OCI-LY7 (cell line): ENCODE measurements around the gene NDUFS6. TPM values are rescaled to one million over a fixed set of nuclear protein-coding genes. Genes with fewer than 3 reads are reported as not detected.

Source experiments
- BruUV-seq: library from RNA; stranded (reverse); fragments of 400-500 nt; replicated peaks from 2 replicates; lab custom pipeline; 2021; lab: Mats Ljungman, UMichigan
- CTCF ChIA-PET: fragments of 300-600 bp; sonication (Branson Sonifier 250); formaldehyde crosslinking; loops from one replicate; lab custom pipeline; 2022; ENCODE audit warnings: antibody characterized with exemption; ENCODE audit not compliant: unreplicated experiment; lab: Charles Lee
- POLR2A ChIA-PET: fragments of 300-600 bp; sonication (Branson Sonifier 250); formaldehyde crosslinking; loops from one replicate; lab custom pipeline; 2022; ENCODE audit warnings: antibody characterized with exemption; lab: Charles Lee
- DNase-seq: peaks from one replicate; pipeline ENCODE4 v3.0.0-alpha.2; 2015; ENCODE audit warnings: low spot score
- H2AFZ ChIP-seq: fragments of 200-600 bp; sonication (generic), shearing (Covaris generic); 2 replicates; pipeline ENCODE4 v1.6.1; 2014; ENCODE audit warnings: mild to moderate bottlenecking, antibody characterized with exemption, low read length, moderate library complexity
- H3K27ac ChIP-seq: fragments of 200-600 bp; sonication (generic); 2 replicates; pipeline ENCODE4 v1.5.1; 2014; ENCODE audit warnings: mixed run types, low read depth, mild to moderate bottlenecking, moderate library complexity, low read length, inconsistent platforms; ENCODE audit not compliant: poor library complexity, severe bottlenecking
- H3K36me3 ChIP-seq: fragments of 200-600 bp; sonication (generic); 2 replicates; pipeline ENCODE4 v1.6.1; 2014; ENCODE audit warnings: mild to moderate bottlenecking, antibody characterized with exemption, low read length, moderate library complexity, mixed read lengths; ENCODE audit not compliant: insufficient read depth
- H3K4me1 ChIP-seq: fragments of 200-600 bp; sonication (generic); 2 replicates; pipeline ENCODE4 v1.5.1; 2014; ENCODE audit warnings: mild to moderate bottlenecking, low read length; ENCODE audit not compliant: insufficient read depth, poor library complexity, severe bottlenecking
- H3K4me2 ChIP-seq: fragments of 200-600 bp; sonication (generic); 2 replicates; pipeline ENCODE4 v1.6.1; 2014; ENCODE audit warnings: mild to moderate bottlenecking, low read length
- H3K4me3 ChIP-seq: fragments of 200-600 bp; sonication (generic); 2 replicates; pipeline ENCODE4 v1.5.1; 2014; ENCODE audit warnings: mild to moderate bottlenecking, low read depth, low read length; ENCODE audit not compliant: poor library complexity, severe bottlenecking
- H3K79me2 ChIP-seq: fragments of 200-600 bp; sonication (generic); 2 replicates; pipeline ENCODE4 v1.6.1; 2016; ENCODE audit warnings: low read depth, mild to moderate bottlenecking, low read length, moderate library complexity, mixed read lengths; ENCODE audit not compliant: insufficient read depth
- H3K9me2 ChIP-seq: fragments of 200-600 bp; sonication (generic); 2 replicates; pipeline ENCODE4 v1.6.1; 2016; ENCODE audit warnings: mild to moderate bottlenecking, low read length, mixed read lengths; ENCODE audit not compliant: insufficient read depth
- H3K9me3 ChIP-seq: fragments of 200-600 bp; sonication (generic); 2 replicates; pipeline ENCODE4 v1.6.1; 2014; ENCODE audit warnings: mild to moderate bottlenecking, mixed run types, low read length, mixed read lengths
- H4K20me1 ChIP-seq: fragments of 200-600 bp; sonication (generic); 2 replicates; pipeline ENCODE4 v1.6.1; 2014; ENCODE audit warnings: mild to moderate bottlenecking, antibody characterized with exemption, low read length, moderate library complexity, mixed read lengths; ENCODE audit not compliant: insufficient read depth
- EZH2phosphoT487 ChIP-seq: fragments of 200-600 bp; sonication (generic); IDR thresholded peaks from 2 replicates; pipeline ENCODE4 v1.6.1; 2018; ENCODE audit warnings: low read depth, borderline replicate concordance, mild to moderate bottlenecking, mixed run types, antibody characterized with exemption, low read length, moderate library complexity, mixed read lengths
- intact Hi-C: fragments of 100-400 bp; cut with micrococcal nuclease; formaldehyde crosslinking; loops from one replicate; pipeline ENCODE4 v1.10.0; 2022; ENCODE audit not compliant: unreplicated experiment
- total RNA-seq, 2 experiments: library from RNA; depleted of rRNA in 1 of 2; stranded (reverse); fragments of >200 nt in 1 of 2; shearing (Covaris generic) in 1 of 2; gene quantifications; 2 replicates each; pipeline ENCODE4 v1.2.3, GENCODE V29; 2014 to 2022
- TF ChIP-seq, protein P1 (sequence below): fragments of 200-600 bp; sonication (generic); conservative IDR thresholded peaks from 2 replicates; pipeline ENCODE4 v1.5.1; 2014; ENCODE audit warnings: mild to moderate bottlenecking, antibody characterized with exemption, low read length, moderate library complexity, mixed read lengths

NDUFS6 gene
- total RNA-seq, 2 experiments from 2014 or later, result 41.5 to 58.7 TPM

DNA sequence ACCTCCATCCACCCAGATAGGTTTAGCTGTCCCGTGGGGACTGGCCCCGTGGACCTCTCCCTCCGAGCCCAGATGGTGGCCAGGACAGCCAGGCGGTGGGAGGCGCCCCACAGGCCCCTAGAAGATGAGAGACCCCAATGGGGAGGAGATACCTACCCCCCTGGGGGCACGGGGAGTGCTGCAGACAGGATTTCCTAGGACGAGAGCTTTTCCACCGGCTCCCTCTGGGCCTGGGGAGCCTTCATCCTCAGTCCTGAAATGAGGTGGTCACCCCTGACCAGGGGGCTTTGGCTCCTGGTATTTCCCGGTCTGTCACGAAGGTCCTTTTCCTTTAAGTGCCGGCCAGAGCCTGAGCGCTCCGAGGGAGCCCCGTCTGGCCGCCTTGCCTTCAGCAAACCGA lies 48.3 kb upstream of the NDUFS6 start:
- H3K79me2 ChIP-seq, result no peaks in the 10 kb centered on the region
- H4K20me1 ChIP-seq, result no peaks in the 10 kb centered on the region
- H3K4me1 ChIP-seq, result no peaks in the 10 kb centered on the region
- POLR2A ChIA-PET, result no interaction called here
- H3K36me3 ChIP-seq, result no peaks in the 10 kb centered on the region
- H3K4me2 ChIP-seq, result no peak overlapping the region
- intact Hi-C loops, result no loop called here
- no peak for TF ChIP-seq EZH2phosphoT487
- TF ChIP-seq, protein P1, sequence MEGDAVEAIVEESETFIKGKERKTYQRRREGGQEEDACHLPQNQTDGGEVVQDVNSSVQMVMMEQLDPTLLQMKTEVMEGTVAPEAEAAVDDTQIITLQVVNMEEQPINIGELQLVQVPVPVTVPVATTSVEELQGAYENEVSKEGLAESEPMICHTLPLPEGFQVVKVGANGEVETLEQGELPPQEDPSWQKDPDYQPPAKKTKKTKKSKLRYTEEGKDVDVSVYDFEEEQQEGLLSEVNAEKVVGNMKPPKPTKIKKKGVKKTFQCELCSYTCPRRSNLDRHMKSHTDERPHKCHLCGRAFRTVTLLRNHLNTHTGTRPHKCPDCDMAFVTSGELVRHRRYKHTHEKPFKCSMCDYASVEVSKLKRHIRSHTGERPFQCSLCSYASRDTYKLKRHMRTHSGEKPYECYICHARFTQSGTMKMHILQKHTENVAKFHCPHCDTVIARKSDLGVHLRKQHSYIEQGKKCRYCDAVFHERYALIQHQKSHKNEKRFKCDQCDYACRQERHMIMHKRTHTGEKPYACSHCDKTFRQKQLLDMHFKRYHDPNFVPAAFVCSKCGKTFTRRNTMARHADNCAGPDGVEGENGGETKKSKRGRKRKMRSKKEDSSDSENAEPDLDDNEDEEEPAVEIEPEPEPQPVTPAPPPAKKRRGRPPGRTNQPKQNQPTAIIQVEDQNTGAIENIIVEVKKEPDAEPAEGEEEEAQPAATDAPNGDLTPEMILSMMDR, result no peak
- H3K4me3 ChIP-seq, result no peak overlapping the region
- H2AFZ ChIP-seq, result no peak overlapping the region
- no TSS peak for BruUV-seq
- no peak overlapping the region for H3K27ac ChIP-seq
- no peaks in the 10 kb centered on the region for H3K9me2 ChIP-seq
- no peak for DNase-seq
- CTCF ChIA-PET, result no interaction called here
- H3K9me3 ChIP-seq, result no peaks in the 10 kb centered on the region

DNA sequence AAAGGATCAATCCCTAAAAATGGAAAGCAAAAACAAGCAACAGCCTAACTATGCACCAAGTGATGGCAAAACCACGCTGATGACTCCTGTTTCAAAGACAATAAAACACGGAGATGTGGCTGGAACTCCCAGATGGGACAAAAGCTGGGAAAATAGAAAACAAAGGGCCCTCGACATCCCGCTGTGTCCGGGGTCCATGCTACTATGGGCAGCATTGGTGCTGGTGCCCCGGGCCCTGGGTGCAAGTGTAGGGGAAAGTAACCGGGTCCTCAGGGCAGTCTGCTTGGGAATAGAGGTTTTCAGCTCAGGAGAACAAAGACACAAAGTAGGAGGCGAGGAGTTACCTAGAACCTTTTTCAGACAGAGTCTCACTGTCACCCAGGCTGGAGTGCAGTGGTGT lies 47.7 kb upstream of the NDUFS6 start:
- intact Hi-C loops, result no loop called here
- Histone ChIP-seq H3K27ac (no peak overlapping the region), H4K20me1 (no peaks in the 10 kb centered on the region), H2AFZ (no peak overlapping the region), H3K4me3 (no peak overlapping the region), H3K4me1 (no peaks in the 10 kb centered on the region), H3K9me2 (no peaks in the 10 kb centered on the region), H3K4me2 (no peak overlapping the region), H3K9me3 (no peaks in the 10 kb centered on the region), H3K79me2 (no peaks in the 10 kb centered on the region), H3K36me3 (no peaks in the 10 kb centered on the region)
- no peak for DNase-seq
- POLR2A ChIA-PET, result interaction anchor here (0.6 kb wide), 1 partner anchor 766 kb away, joined by 3 read pairs; no protein-coding TSS in a partner anchor
- no TSS peak for BruUV-seq
- TF ChIP-seq, protein P1, result no peak
- TF ChIP-seq EZH2phosphoT487, result no peak
- CTCF ChIA-PET, result no interaction called here

DNA sequence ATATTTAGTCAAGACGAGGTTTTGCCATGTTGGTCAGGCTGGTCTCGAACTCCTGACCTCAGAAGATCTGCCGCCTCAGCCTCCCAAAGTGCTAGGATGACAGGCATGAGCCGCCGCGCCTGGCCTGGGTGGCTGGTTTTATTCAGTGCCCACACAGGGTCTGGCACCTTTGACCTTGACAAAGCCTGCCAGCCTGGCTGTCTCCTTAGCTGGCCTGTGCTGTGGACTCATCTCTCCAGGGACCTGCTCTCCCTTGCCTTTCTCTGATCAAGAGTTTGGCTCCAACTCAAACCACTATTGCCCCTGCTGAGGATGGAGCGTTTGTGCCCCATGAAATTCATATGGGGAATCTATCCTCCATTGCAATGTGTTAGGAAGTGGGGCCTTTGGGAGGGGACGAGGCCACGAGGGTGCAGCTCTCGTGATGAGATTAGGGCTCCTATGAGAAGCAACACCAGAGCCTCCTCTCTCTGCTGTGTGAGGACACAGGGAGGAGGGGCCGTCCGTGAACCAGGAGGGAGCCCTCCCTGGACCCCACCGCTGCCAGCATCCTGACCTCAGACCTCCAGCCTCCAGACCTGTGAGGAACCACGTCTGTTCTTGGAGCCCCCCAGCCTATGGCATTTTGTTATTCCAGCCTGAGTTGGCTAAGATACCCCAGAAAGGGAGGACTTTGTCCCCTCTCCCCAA lies 46.5 kb upstream of the NDUFS6 start:
- Histone ChIP-seq H4K20me1 (no peaks in the 10 kb centered on the region), H3K79me2 (no peaks in the 10 kb centered on the region), H3K4me2 (no peak overlapping the region), H3K4me1 (no peaks in the 10 kb centered on the region), H2AFZ (no peak overlapping the region), H3K27ac (no peak overlapping the region), H3K36me3 (no peaks in the 10 kb centered on the region), H3K4me3 (no peak overlapping the region), H3K9me2 (no peaks in the 10 kb centered on the region), H3K9me3 (no peaks in the 10 kb centered on the region)
- POLR2A ChIA-PET, result no interaction called here
- CTCF ChIA-PET, result no interaction called here
- no TSS peak for BruUV-seq
- TF ChIP-seq, protein P1, result no peak
- TF ChIP-seq EZH2phosphoT487, result no peak
- no peak for DNase-seq
- intact Hi-C loops, result no loop called here
